Activated CD8-positive, alpha-beta memory T cell treated with anti-CD3 and anti-CD28 coated beads, Interleukin-2, amount 50 U/mL, for 24 hours (primary cell): ENCODE measurements around the gene ACOXL.

Source experiments
- DNase-seq: peaks from one replicate; pipeline ENCODE4 v3.0.0-alpha.2; 2020; ENCODE audit errors: extremely low read depth

Gene ACOXL

DNA sequence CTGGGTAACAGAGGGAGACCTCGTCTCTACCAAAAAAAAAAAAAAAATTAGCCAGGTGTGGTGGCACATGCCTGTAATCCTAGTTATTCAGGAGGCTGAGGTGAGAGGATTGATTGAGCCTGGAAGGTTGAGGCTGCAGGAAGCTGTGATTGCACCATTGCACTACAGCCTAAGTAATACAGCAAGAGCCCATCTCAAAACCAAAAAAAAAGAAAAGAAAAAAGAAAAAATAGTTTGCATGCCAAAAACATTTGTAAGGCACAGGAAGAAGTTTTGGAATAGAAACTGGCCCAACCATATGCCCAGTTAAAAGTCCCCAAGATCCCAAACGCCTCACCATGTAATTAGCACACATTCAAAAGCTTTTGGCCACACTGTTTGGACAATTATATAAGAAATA, 13.4 kb upstream of the ACOXL start:
- DNase-seq: no peak

GRCh38 chr2:110720547-110720946, 11.8 kb upstream of the ACOXL start:
- no peak for DNase-seq

GRCh38 chr2:110724820-110725219, 7.6 kb upstream of the ACOXL start:
- no peak for DNase-seq

DNA sequence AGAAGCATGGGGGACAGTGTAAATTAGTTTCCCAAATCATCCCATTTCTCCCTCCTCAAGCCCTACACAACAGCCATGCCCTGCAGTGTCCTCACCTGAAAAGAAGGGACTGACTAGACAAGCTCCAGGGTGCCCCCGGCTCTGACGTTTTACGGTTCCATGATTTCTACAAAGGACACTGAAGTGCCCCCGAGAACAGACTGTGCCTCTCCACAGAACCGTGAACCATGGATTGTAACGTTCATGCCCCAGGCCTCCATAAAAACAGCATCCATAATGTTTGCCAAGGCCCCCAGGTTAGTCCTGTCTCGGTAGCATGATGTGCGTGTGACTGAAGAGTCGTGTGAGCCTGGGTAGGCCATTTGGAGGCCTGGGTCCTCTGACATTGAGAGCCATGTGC, 7.0 kb upstream of the ACOXL start:
- DNase-seq: no peak

DNA sequence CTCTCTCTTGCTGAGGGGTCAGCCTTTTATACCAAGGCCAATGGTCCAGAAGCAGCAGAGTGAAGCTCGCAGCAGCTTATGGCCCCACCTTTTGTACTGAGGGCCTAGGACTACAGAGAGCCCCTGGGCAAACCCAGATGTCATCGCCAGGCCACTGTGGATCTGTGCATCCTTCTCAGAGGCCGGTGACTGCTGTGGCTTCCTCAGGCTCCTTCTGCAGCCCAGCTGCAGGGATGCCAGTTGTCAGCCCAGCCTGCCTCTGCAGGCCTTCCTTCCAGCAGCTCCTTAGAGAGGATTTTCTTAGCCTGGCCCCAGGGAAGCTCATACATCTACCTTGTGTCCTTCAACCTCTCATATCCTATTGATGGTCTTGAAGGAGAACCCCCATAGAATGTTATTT, 6.5 kb upstream of the ACOXL start:
- no peak for DNase-seq

DNA sequence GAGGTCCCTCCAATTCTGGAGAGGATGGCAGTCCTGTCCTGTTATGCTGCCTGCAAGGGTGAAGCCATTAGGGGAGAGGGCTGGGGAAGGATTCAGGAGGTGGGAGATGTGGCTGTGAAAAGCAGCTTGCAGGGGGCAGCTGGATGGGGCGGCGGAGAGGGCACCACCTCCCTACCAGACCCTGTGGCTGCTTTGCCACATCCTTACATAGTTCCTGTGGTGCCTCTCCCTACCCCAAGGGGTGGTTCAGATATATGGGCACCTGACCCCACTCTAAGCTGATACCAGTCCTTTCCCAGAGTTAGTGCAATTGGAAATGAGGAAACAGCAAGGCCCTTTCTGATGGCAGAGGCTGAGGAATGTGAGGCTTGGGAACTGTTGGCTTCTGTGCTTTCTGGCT, 6.1 kb upstream of the ACOXL start:
- no peak for DNase-seq

- DNase-seq: no peak
Measured at GRCh38 chr2:110727923-110728322, 4.5 kb upstream of the ACOXL start.

GRCh38 chr2:110729106-110729505, 3.3 kb upstream of the ACOXL start:
- no peak for DNase-seq

DNA sequence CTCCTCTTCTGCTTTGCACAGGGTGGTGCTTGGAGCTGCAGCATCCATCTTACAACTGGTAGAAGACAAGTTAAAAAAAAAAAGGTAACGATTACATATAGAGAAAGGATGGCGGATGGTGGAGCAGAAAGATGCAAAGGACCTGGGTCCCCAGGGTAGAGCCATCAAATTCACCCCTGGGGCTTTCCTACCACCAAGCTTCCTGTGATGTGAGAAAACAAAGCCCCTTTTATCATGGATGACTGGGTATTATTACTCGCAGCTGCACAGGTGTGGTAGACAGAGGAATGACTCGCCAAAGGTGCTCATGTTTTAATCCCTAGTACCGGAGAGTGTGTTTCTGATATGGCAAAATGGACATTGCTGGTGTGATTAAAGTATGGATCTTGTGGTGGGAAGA, 1.3 kb upstream of the ACOXL start:
- DNase-seq: no peak

- no peak for DNase-seq
Measured at GRCh38 chr2:110735366-110735765, 3.0 kb downstream of the ACOXL start.

DNA sequence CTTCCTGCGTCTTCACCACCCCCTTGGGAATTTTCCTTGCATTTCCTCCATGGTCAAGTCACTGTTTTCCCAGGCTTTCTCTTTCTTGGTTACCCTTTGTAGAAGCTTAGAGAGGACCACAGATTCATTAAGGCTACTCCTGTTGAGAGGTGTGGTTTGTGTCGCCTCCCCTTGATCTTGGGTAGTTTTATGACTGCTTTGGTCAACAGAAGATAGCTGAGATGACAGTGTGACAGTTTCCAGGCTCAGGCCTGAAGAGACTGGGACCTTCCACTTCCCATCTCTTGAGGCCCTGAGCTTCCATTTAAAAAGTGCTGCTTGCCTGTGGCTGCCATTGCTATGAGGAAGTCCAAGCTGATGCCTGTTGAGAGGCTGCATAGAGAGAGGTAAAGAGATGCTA, 5.4 kb downstream of the ACOXL start:
- DNase-seq: no peak

DNA sequence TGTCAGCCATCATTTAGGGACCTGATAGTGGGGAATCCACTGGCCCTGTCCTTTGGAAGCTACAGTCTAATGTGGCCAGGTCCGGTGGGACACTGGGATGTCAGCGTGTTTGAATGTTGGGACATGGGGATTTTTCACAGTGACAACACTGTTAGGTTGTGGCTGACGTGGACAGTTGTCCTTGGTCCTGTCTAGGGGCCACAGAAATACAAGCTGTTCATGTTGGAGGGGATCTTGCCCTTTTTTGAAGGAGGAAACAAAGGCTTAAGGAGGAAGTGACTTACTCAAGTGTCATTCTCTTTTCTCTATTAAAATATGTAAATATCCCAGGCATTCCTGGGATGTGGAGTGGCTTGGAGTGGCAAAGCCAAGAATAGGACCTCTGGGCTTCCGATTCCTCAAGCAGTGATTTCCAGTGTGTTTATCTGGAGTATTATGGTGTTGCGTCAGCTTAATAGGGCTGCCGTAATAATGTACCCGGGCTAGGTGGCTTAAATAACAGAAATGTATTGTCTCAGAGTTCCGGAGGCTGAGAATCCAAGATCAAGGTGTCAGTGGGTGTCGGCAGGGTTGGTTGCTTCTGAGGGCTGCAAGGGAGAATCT, 8.5 kb downstream of the ACOXL start:
- DNase-seq: no peak

GRCh38 chr2:110741491-110741980, 9.2 kb downstream of the ACOXL start:
- no peak for DNase-seq

- no peak for DNase-seq
Measured at GRCh38 chr2:110742412-110742811, 10.0 kb downstream of the ACOXL start.

- no peak for DNase-seq
Measured at GRCh38 chr2:110743600-110743999, 11.2 kb downstream of the ACOXL start.

- DNase-seq: no peak
Measured at GRCh38 chr2:110744429-110744828, 12.1 kb downstream of the ACOXL start.

GRCh38 chr2:110745048-110745447, 12.7 kb downstream of the ACOXL start:
- DNase-seq: no peak

DNA sequence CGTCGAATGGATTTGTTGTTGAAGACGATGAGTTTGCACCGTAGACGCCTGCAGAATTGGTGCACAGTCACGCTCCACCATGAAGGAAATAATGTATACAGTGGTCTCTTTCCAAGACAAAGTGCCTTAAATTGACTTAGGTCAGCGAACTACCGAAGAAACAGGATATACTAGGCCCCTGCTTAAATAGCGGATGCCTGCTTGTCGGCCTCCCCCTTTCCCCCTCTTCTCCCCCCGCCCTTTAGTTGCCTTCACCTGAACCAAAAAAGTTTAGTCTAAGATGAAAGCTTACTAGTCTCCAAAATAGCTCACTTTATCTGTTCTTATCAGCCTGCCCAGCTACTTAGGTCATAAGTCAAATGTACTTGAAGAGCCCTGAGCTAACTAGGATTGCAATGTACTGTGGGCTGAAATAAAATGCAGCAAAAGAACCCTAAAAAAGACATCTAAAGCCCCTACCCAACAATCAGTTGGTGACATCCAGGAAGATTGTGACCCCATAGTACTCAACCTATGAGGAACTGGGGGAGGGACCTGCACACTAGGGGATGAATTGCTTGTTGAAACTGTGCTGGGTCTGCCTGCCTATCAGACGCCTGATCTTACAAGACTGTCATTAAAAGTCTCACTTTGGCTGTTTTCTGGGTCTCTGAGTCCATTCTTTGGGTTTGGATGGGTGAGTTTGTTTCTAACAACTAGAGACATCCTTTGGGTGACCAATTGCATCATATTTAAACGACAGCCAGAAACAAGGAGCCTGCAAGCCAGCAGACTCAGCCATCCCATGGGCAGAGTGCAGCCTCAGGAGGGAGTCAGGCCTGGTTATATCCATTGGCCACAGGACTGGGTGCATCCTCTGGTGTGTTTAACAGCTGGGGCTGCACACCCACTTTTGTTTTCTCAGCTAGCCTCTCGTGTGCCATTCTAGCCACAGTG, 14.5 kb downstream of the ACOXL start:
- no peak for DNase-seq

DNA sequence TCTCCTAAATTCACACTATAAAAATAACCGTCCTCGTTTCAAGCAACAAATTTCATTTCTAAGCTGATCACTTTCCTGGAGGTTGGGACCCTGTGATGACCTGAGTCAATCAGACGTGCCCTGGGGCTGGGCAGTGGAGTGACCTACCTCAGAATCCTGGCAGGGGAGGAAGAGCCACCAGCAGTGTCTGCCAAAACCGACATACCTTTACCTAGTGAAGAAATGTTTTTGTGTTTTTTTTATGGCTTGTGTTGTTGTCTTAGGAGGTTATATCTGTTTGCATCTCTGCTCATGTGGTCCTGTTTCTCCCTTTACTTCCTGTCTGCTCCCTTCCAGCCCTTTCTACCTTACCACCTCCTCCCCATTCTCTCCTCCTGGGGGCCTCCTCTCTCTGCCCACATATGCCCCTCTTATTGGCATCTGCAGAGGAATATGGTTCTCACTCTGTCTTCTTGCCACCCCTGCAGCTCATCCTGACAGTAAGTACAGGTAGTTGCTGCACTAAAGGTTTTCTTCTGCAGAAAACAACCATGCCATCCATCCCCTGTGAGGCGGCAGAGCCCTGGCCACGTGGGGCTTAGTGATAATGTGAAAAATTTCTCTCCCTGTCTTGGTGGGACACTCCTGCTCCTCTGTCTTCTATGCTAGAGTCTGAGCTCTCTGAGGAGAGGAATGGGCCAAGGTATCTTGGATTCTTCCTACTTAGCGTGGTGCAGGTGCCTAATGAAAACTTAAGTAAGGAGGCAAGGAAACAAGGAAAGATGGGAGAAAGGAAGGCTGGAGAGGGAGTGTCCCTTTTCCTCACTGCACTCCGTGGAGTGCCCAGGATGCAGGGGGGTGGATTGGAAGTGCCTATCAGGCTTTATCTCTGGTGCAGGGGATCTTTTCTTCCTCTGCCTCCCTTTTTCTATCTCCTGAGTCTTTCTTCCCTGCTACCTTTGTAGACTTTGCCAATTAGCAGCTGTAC, 15.4 kb downstream of the ACOXL start:
- no peak for DNase-seq

GRCh38 chr2:110748489-110748867, 16.1 kb downstream of the ACOXL start:
- DNase-seq: peak; percentile 37

DNA sequence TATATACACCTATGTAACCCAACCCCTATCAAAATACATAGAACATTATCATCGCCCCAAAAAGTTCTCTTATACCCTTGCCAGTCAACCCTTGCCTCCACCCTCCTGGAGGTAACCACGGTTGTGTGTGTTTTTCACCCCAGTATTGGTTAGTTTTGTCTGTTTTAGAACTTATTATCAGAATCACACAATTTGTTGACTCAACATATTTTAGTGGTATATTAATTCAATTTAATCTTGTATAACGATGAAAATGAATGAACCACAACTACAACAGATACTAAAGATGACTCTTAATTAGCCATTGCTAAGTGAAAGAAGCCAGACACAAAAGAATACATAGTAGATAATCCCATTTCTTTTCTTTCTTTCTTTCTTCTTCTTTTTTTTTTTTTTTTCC, 19.3 kb downstream of the ACOXL start:
- DNase-seq: no peak

DNA sequence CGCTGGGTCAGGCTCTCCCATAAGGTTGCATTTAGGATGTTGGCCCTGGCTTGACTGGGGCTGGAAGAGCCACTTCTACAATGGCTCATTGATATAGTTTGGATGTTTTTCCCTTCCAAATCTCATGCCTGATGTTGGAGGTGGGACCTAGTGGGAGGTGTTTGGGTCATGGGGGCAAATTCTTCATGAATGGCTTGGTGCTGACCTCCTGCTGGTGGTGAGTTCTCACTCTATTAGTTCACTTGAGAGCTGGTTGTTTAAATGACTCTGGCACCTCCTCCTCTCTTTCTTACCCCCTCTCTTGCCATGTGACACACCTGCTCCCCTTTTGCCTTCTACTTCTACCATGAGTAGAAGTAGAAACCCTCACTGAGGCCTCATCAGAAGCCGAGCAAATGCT, 20.5 kb downstream of the ACOXL start:
- no peak for DNase-seq
